Smooth muscle cell (in vitro differentiated cells): ENCODE measurements around the gene GPR84. TPM values are rescaled to one million over a fixed set of nuclear protein-coding genes. Genes with fewer than 3 reads are reported as not detected.
A peak's percentile ranks its signal among the peaks of the same experiment; 100 is the strongest.
"Not testable (repeated sequence)": the region's sequence is repeated elsewhere in the genome, so short reads cannot be mapped to it uniquely, and the experiment has no call there.

Experiments used
- DNase-seq: peaks from one replicate; lab custom pipeline; 2025; ENCODE audit not compliant: unreplicated experiment; lab: John Stamatoyannopoulos, UW
- H2AFZ ChIP-seq: fragments of 200-600 bp; sonication (generic); 2 replicates; pipeline ENCODE4 v1.6.0; 2016; ENCODE audit warnings: antibody characterized with exemption, low read depth, mild to moderate bottlenecking
- H3F3A ChIP-seq: fragments of 200-600 bp; sonication (generic); 2 replicates; pipeline ENCODE4 v1.6.0; 2017; ENCODE audit warnings: antibody characterized with exemption, low read depth
- H3K27ac ChIP-seq: fragments of 200-600 bp; sonication (generic); 2 replicates; pipeline ENCODE4 v1.5.1; 2016; ENCODE audit warnings: low read depth, mild to moderate bottlenecking
- H3K27me3 ChIP-seq: fragments of 200-600 bp; sonication (generic); 2 replicates; pipeline ENCODE4 v1.6.1; 2016; ENCODE audit warnings: low read depth, mild to moderate bottlenecking
- H3K36me3 ChIP-seq: fragments of 200-600 bp; sonication (generic); 2 replicates; pipeline ENCODE4 v1.5.1; 2016; ENCODE audit warnings: low read depth
- H3K4me1 ChIP-seq: fragments of 200-600 bp; sonication (generic); 2 replicates; pipeline ENCODE4 v1.5.1; 2016; ENCODE audit warnings: low read depth
- H3K4me2 ChIP-seq: fragments of 200-600 bp; sonication (generic); 2 replicates; pipeline ENCODE4 v1.6.0; 2016; ENCODE audit warnings: mild to moderate bottlenecking
- H3K4me3 ChIP-seq: fragments of 200-600 bp; sonication (generic); 2 replicates; pipeline ENCODE4 v1.5.1; 2016; ENCODE audit warnings: mild to moderate bottlenecking
- H3K79me2 ChIP-seq: fragments of 200-600 bp; sonication (generic); 2 replicates; pipeline ENCODE4 v1.6.0; 2016; ENCODE audit warnings: low read depth, mild to moderate bottlenecking
- H3K9ac ChIP-seq: fragments of 200-600 bp; sonication (generic); 2 replicates; pipeline ENCODE4 v1.6.0; 2016; ENCODE audit warnings: low read depth
- H3K9me3 ChIP-seq: fragments of 200-600 bp; sonication (generic); replicated peaks from 2 replicates; pipeline ENCODE4 v1.5.1; 2016; ENCODE audit warnings: low read depth
- H4K20me1 ChIP-seq: fragments of 200-600 bp; sonication (generic); 2 replicates; pipeline ENCODE4 v1.6.0; 2016; ENCODE audit warnings: low read depth
- CTCF ChIP-seq: fragments of 200-600 bp; sonication (generic); IDR thresholded peaks from 2 replicates; pipeline ENCODE4 v1.5.1; 2017; ENCODE audit warnings: borderline replicate concordance, mild to moderate bottlenecking, antibody characterized with exemption; ENCODE audit not compliant: insufficient read depth, poor library complexity, severe bottlenecking
- WGBS: methylation state at CpG from one replicate; pipeline ENCODE4 v1.1.7; 2016; ENCODE audit warnings: low lambda C conversion rate; 5-methylcytosine and 5-hydroxymethylcytosine counted together
- polyA plus RNA-seq: library from polyadenylated mRNA; unstranded; fragments of >200 nt; fragmentation: Nextera tagmentation; extraction: Ambion mirVana; gene quantifications from 2 replicates; pipeline ENCODE4 v1.2.1, GENCODE V29; 2016
- total RNA-seq: library from RNA; depleted of rRNA; stranded (reverse); fragments of >200 nt; gene quantifications from 2 replicates; pipeline ENCODE4 v1.2.3, GENCODE V29; 2014

GPR84 gene
- total and polyA plus RNA-seq, 2 experiments from 2014 or later: 0.13 TPM; not detected in 1

DNA sequence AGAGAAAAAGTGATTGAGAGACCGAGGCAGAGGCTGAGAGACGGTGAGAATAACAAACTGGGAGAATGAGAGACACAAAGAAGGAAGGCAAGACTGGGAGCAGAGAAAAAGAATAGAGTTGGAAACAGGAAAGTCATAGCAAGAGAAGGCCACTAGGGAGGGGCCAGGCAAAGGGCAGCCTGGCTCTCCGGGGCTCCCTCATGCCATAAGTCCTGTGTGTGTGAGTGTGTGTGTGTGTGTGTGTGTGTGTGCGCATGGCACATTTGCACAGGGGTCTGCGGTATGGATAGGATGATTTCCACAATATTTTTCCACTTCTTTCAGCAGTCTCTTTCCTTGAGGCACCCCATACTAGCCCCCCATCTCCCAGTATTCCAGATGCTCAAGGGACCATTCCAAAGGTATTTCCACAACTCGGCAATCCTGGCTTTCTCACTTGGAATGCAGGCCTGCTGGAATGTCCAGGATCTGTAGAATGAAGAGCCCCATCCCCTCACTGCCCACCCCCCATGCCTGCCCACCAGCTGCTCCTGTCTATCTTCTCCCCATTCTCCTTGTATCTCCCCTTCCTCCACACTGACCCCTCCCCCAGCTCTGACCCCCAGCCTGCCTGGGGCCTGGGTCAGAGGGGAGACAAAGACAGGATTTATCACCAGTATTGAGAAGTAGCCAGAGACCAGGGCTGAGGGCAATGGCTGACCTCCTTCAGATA lies 9.0 kb downstream of the GPR84 start:
- WGBS: 54% methylated on average over 6 of the region's 6 CpGs
- no peaks in the 10 kb centered on the region for H4K20me1 ChIP-seq

DNA sequence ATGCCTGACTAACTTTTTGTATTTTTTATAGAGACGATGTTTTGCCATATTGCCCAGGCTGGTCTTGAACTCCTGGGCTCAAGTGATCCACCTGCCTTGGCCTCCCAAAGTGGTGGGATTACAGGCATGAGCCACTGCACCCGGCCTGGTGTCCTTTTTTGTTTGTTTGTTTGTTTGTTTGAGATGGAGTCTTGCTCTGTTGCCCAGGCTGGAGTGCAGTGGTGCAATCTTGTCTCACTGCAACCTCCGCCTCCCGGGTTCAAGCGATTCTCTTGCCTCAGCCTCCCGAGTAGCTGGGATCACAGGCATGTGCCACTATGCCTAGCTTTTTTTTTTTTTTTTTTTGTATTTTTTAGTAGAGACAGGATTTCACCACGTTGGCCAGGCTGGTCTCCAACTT lies 10.0 kb downstream of the GPR84 start:
- not testable (repeated sequence) for DNase-seq, H3K4me2 ChIP-seq, H3K27ac ChIP-seq, H3K36me3 ChIP-seq, H3K9me3 ChIP-seq, H3K9ac ChIP-seq, H3K27me3 ChIP-seq, H2AFZ ChIP-seq, H3K79me2 ChIP-seq, H4K20me1 ChIP-seq, H3K4me3 ChIP-seq
- peaks cover 88% of the 10 kb centered on the region for H3K4me1 ChIP-seq
- 97% methylated on average over 6 of the region's 7 CpGs for WGBS
- H3F3A ChIP-seq: peaks cover 36% of the 10 kb centered on the region

More for the DNA sequence above, 9.0 kb downstream of the GPR84 start:
- no peak overlapping the region for H3K4me2 ChIP-seq
- H3K79me2 ChIP-seq: no peaks in the 10 kb centered on the region
- H3K9ac ChIP-seq: no peak overlapping the region
- TF ChIP-seq CTCF: no peak
- H3K36me3 ChIP-seq: no peaks in the 10 kb centered on the region
- no peak overlapping the region for H2AFZ ChIP-seq
- H3K27me3 ChIP-seq: no peaks in the 10 kb centered on the region
- H3K27ac ChIP-seq: no peak overlapping the region
- H3K4me3 ChIP-seq: no peak overlapping the region
- no peaks in the 10 kb centered on the region for H3K9me3 ChIP-seq
- H3K4me1 ChIP-seq: peaks cover 86% of the 10 kb centered on the region
- DNase-seq: no peak
- H3F3A ChIP-seq: peaks cover 28% of the 10 kb centered on the region

- DNase-seq: no peak
- no CpG with 5 or more reads among the region's 1 CpG for WGBS
- H3K4me2 ChIP-seq: peak overlapping the region; percentile 65
Measured at GRCh38 chr12:54352891-54353874, 11.1 kb downstream of the GPR84 start.

More at GRCh38 chr12:54352891-54353874, 11.1 kb downstream of the GPR84 start:
- peaks cover 38% of the 10 kb centered on the region for H3F3A ChIP-seq
- H2AFZ ChIP-seq: no peak overlapping the region
- no peaks in the 10 kb centered on the region for H3K36me3 ChIP-seq
- no peaks in the 10 kb centered on the region for H3K79me2 ChIP-seq
- H3K27me3 ChIP-seq: no peaks in the 10 kb centered on the region
- peak overlapping the region; percentile 93 for H3K27ac ChIP-seq
- no peaks in the 10 kb centered on the region for H3K9me3 ChIP-seq
- no peaks in the 10 kb centered on the region for H4K20me1 ChIP-seq
- no peak overlapping the region for H3K4me3 ChIP-seq
- TF ChIP-seq CTCF: no peak
- peaks cover 91% of the 10 kb centered on the region for H3K4me1 ChIP-seq
- peak overlapping the region; percentile 68 for H3K9ac ChIP-seq
